RPMI8226 (cell line): ENCODE measurements around the gene CXCL8.
"Not testable (repeated sequence)": the region's sequence is repeated elsewhere in the genome, so short reads cannot be mapped to it uniquely, and the experiment has no call there.

Experiments
- DNase-seq: peaks from one replicate; pipeline ENCODE4 v3.0.0-alpha.2; 2015

The CXCL8 gene

GRCh38 chr4:73744203-73744602, 3.8 kb downstream of the CXCL8 start:
- DNase-seq, result no peak

GRCh38 chr4:73750730-73751129, 10.4 kb downstream of the CXCL8 start:
- no peak for DNase-seq

DNA sequence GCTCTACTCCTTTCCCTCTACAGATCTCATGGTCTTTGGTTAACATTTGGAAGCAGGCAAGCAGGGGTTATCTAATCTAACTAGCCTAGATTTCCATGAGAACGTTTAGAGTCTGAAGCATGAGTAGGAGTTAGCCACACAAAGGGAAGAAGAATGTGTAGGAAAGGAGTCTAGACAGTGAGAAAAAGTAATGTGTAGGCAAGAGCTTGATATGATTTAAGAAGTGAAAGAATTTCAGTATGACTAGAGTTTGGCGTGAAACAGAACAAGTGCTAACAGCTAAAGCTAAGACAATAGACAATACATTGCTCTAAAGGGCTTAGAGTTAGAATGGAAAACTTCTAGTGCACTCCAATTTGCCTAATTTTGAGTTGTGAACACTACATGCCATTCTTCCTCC, 10.8 kb downstream of the CXCL8 start:
- DNase-seq, result no peak

DNA sequence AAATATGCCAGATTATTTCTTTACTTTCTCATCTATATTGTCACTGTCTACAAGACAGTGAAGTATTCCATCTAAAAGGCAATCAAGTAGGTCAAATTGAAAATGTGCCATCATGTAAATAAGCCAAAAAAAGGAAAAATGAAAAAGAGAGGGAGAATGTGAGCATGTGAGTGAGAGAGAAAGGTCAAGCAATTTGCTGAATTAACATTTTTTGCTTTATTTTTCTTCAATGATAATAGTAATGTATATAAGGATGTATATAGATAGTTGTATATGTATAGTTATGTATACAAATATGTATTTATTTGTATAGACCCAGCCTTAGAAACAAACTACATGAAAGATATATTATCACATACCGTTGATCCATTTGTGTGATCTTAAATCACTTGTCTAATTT, 11.5 kb downstream of the CXCL8 start:
- no peak for DNase-seq

DNA sequence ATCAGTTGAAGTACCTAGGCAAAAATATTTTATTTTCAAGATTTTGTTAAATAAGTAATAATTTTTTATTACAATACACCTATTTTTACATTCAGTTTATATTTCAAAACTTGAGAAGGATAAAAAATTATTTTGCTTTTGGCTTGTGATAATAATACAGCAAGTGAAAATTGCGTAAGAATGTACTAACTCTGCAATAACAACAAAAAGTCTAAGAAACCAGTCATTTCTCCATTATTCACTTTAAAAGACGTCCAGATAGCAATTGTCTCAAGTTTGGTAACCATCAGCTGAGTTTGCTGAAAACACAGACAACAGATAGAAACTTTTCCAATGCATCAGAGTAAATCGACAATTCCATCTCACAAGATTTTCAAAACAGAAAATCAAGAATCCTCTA, 12.1 kb downstream of the CXCL8 start:
- DNase-seq, result no peak

DNA sequence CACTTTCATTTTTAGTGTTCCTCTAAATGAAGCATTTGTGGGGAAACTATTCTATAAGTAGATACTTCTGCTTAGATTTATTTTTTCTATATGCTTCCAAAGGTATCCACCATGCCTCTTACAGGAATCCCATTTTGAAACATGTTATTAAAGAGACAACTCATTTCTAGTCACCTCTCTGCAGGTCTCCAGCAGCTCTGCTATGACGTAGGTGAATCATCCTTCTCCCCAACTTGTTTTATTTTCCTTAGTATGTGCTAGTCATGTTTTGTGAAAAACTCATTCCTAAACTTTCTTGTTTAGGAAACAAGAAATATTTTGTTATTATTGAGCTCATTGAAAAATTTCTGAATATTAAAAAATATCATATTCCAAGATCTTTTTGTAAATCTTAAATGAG, 12.8 kb downstream of the CXCL8 start:
- no peak for DNase-seq

DNA sequence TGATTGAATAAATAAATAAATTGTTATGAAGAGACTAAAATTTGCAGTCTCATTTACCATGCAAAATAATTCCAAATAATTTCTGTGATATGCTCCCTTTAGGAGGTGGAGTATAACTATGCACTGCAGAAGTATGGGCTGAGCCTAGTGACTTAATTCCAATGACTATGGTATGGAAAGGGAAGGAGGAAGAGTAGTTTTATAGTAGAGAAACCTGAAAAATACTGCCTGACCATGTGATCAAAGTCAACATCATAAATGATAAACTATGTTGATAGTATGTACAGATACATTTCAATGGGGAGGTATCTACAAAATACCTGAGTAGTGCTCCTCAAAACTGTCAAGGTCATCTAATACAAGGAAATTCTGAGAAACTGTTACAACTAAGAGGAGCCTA, 14.6 kb downstream of the CXCL8 start:
- DNase-seq, result no peak

GRCh38 chr4:73759357-73759756, 19.0 kb downstream of the CXCL8 start:
- no peak for DNase-seq

DNA sequence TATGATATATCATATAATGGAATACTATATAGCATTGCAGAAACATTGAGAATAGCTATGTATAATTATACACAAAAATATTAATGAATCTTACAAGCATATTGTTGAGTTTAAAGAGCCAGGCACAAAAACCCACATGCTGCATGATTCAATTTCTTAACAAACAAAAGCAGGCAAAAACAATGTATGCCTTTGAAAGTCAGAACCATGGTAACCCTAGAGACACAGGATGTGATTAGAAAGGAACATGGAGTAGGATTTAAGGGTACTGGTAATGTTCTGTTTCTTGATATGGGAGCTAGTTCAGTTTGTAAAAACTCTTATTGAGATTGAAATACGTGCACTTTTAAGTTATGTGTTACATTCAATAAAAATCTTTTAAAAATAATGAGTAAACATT, 21.5 kb downstream of the CXCL8 start:
- DNase-seq, result no peak

- DNase-seq, result no peak
Measured at GRCh38 chr4:73762409-73762808, 22.0 kb downstream of the CXCL8 start.

DNA sequence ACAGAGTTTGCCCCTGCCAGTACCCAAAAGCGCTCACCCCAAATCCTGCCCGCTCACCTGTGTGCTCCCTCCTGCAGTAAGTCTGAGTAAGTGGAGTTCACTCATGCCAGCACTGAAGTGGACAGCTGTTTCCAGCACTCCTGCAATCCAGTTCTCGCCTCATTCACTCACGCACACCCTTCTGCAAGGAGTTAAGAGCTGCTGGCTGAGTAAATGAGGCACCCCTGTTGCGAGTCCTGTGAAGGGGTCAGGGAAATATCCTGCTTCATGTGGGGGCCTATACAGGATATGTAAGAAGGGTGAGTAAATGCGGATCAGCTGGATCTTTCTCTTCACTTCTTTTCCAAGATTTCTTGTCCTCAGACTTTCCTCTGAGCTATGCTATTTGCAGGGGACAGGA, 23.5 kb downstream of the CXCL8 start:
- no peak for DNase-seq

DNA sequence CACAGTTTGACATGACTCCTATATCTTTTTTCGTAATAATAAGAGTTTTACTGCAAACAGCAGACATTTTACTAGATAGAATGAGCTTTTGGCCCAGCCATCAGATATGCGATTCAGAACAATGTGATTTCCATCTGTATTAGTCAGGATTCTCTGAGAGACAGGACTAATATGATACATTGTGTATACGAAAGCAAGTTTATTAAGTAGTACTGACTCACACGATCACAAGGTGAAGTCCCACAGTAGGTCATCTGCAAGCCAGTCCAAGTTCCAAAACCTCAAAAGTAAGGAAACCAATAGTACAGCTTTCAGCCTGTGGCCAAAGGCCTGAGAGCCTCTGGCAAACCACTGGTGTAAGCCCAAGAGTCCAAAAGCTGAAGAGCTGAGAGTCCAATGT, 24.1 kb downstream of the CXCL8 start:
- no peak for DNase-seq

DNA sequence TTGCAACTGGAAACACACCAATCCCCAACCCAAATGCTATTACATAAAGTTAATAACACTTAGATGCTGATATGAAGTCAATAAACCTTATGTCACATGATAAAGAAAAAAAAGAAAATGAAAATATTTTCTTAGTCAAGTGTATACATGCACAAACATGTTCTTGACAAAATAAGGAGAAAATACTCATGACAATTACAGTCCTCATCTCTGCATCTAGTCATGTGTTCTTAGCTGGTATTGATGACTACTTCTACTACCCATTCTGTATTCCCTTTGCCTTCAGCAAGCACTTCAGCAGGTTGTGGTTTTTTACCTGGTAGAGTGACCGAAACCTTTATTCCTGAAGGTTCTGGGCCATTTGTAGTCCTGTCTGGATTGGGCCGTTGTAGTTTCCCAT, 24.9 kb downstream of the CXCL8 start:
- DNase-seq, result no peak

- DNase-seq, result peak; percentile 86
Measured at GRCh38 chr4:73770917-73771316, 30.5 kb downstream of the CXCL8 start.

DNA sequence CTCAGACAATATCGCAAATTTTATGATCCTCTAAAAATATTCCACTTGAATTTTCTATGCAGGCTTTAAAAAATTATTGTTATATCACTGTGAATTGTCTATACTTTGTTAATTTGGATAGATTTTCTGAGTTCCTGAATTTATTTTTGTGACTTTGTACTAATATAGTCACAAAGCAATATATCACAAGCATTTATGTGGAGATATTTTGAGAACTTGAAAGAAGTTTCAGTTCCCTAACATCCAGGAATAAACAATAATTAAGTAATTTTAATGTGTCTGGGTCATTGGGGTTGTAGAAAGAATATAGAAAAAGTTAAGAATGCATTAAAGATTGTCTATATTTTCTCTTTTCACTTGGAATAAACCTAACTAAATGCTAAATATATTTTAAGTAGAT, 32.0 kb downstream of the CXCL8 start:
- DNase-seq, result no peak

DNA sequence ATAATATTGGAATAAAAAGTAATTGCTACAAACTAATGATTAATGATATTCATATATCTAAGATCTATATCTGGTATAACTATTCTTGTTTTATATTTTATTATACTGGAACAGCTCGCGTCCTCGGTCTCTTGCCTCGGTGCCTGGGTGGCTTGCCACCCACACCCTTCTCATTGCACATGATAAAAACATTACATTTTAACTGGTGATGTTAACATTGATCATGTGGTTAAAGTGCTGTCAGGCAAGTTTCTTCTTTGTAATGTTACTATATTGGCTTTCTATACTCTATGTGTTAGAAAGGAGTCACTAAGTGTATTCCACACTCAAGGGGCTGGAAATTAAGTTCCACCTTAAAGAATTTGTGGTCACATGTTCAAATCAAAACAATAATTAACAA, 34.0 kb downstream of the CXCL8 start:
- not testable (repeated sequence) for DNase-seq

DNA sequence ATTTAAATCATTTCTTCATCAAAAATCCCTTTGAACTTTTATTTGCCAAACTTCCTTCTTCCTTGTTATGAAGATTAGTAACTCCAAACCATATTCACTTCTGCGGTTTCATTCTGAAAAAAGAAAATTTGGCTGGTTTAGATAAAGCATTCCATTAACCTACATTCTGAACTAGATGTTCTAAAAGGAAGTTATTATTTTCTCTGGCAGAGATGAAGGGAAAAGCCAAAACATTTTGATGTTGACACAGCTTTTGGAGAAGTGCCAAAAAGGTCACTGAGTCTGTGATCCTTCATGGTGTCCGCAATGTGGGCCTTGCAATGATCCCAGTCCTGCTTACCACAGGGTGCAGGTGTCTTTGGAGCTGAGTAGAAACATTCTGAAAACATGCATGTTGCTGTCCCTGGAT, 36.0 kb downstream of the CXCL8 start:
- peak; percentile 84 for DNase-seq

DNA sequence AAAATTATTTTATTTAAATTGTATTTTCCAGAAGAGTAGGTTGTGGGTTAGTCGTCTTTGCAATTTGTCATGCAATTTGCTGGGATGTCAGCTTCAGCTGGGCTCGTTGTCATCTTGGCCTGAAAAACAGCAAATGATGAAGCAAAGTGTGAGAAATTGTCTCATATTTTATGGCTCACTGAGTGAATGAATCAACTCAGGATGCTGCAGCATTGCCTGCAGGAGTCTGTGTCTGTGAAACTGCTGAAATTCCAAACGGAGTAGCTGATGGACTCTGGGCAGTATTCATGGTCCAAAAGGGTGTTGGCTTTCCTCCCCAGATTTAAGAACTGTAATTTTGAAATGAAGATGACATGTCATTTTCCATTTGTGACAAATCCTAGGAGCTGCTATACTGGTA, 37.2 kb downstream of the CXCL8 start:
- no peak for DNase-seq

- DNase-seq, result no peak
Measured at GRCh38 chr4:73780243-73780642, 39.9 kb downstream of the CXCL8 start.

DNA sequence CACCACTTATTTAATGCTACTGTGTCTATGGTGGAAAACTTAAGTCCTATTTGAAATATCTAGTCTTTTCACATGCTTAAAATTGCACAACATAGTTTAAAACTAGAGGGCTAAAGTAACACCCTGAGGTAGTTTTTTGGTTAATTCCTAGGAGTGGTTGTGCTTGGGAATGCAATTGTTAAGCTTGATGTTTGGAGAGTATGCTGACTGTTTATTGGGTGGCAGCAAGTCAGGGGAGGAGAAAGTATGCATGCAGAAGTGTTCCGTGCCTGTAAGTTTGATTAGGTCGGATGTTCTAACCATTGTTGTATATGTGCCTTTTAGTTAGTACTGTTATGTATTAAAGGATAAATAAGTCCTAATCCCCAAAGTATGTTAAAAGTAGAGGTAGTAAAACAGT, 40.5 kb downstream of the CXCL8 start:
- no peak for DNase-seq

- no peak for DNase-seq
Measured at GRCh38 chr4:73788411-73788810, 48.0 kb downstream of the CXCL8 start.
